ENCODE measurements around the gene LYPD6B.

Gene LYPD6B

GRCh38 chr2:149063177-149063576 is 24.7 kb downstream of the LYPD6B start:
- H3K79me2 ChIP-seq (ENCODE audit: insufficient read depth, low read length) = no peaks in the 10 kb centered on the region
- H3K27me3 ChIP-seq (ENCODE audit: insufficient read depth, low read length, poor library complexity, severe bottlenecking) = no peaks in the 10 kb centered on the region
- H4K20me1 ChIP-seq (ENCODE audit: insufficient read depth, low read length, poor library complexity, severe bottlenecking) = no peaks in the 10 kb centered on the region
- no peak overlapping the region for H3K4me3 ChIP-seq (ENCODE audit: low read length, poor library complexity, severe bottlenecking)
- no peaks in the 10 kb centered on the region for H3F3A ChIP-seq (ENCODE audit: low read depth)
- no peaks in the 10 kb centered on the region for H3K9me3 ChIP-seq (ENCODE audit: insufficient read depth, low read depth, low read length)
- H3K36me3 ChIP-seq (ENCODE audit: insufficient read depth, low read length) = no peaks in the 10 kb centered on the region
- H3K4me1 ChIP-seq (ENCODE audit: insufficient read depth, low read length, poor library complexity, severe bottlenecking) = no peaks in the 10 kb centered on the region
- no peak overlapping the region for H2AFZ ChIP-seq (ENCODE audit: low read length)
- H3K9me2 ChIP-seq (replicated peaks; ENCODE audit: low read depth, low read length) = no peaks in the 10 kb centered on the region
- TF ChIP-seq EZH2phosphoT487 (IDR thresholded peaks at IDR 0.05; ENCODE audit: borderline replicate concordance) (no peak), CTCF (conservative IDR thresholded peaks at IDR 0.05; ENCODE audit: low read length) (no peak)
- H3K9ac ChIP-seq (ENCODE audit: low read depth, low read length, poor library complexity, severe bottlenecking) = no peak overlapping the region
- no peak overlapping the region for H3K4me2 ChIP-seq (ENCODE audit: low read depth, low read length, poor library complexity, severe bottlenecking)

DNA sequence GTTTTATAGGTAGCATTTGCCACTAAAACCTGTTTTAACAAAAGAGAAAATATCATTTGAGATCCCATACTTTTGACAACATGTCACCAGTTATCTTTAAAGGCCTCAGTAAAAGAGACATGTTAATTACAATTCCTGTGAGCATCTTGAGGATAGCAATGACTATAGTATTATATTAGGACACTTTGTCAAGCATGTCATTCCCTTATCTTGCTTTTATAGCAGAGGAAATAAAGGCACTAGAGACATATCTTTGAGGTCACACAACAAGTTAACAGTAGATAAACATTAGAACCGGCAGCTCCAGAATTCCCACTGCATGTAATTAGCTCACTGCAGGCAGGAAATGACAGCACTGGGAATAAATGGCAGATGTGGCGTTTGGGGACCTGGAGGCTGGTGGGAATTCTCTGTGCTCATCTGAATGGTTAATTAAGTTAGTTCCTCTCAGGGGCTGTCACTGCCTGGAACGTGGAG is 25.9 kb downstream of the LYPD6B start:
- H3K4me3 ChIP-seq (ENCODE audit: low read length, poor library complexity, severe bottlenecking) = no peak overlapping the region
- no peaks in the 10 kb centered on the region for H3K27me3 ChIP-seq (ENCODE audit: insufficient read depth, low read length, poor library complexity, severe bottlenecking)
- H3K9me3 ChIP-seq (ENCODE audit: insufficient read depth, low read depth, low read length) = no peaks in the 10 kb centered on the region
- H2AFZ ChIP-seq (ENCODE audit: low read length) = no peak overlapping the region
- no peak overlapping the region for H3K4me2 ChIP-seq (ENCODE audit: low read depth, low read length, poor library complexity, severe bottlenecking)
- H4K20me1 ChIP-seq (ENCODE audit: insufficient read depth, low read length, poor library complexity, severe bottlenecking) = no peaks in the 10 kb centered on the region
- no peaks in the 10 kb centered on the region for H3K9me2 ChIP-seq (replicated peaks; ENCODE audit: low read depth, low read length)
- peaks cover 8% of the 10 kb centered on the region for H3K4me1 ChIP-seq (ENCODE audit: insufficient read depth, low read length, poor library complexity, severe bottlenecking)
- H3K36me3 ChIP-seq (ENCODE audit: insufficient read depth, low read length) = no peaks in the 10 kb centered on the region
- H3K9ac ChIP-seq (ENCODE audit: low read depth, low read length, poor library complexity, severe bottlenecking) = no peak overlapping the region
- H3K79me2 ChIP-seq (ENCODE audit: insufficient read depth, low read length) = no peaks in the 10 kb centered on the region
- TF ChIP-seq CTCF (conservative IDR thresholded peaks at IDR 0.05; ENCODE audit: low read length) (no peak), EZH2phosphoT487 (IDR thresholded peaks at IDR 0.05; ENCODE audit: borderline replicate concordance) (no peak)
- H3F3A ChIP-seq (ENCODE audit: low read depth) = no peaks in the 10 kb centered on the region

GRCh38 chr2:149064856-149065630 is 26.5 kb downstream of the LYPD6B start:
- H3K9ac ChIP-seq (ENCODE audit: low read depth, low read length, poor library complexity, severe bottlenecking) = no peak overlapping the region
- H3K4me3 ChIP-seq (ENCODE audit: low read length, poor library complexity, severe bottlenecking) = no peak overlapping the region
- H3F3A ChIP-seq (ENCODE audit: low read depth) = no peaks in the 10 kb centered on the region
- no peaks in the 10 kb centered on the region for H3K36me3 ChIP-seq (ENCODE audit: insufficient read depth, low read length)
- peaks cover 14% of the 10 kb centered on the region for H3K4me1 ChIP-seq (ENCODE audit: insufficient read depth, low read length, poor library complexity, severe bottlenecking)
- H3K9me3 ChIP-seq (ENCODE audit: insufficient read depth, low read depth, low read length) = no peaks in the 10 kb centered on the region
- no peaks in the 10 kb centered on the region for H4K20me1 ChIP-seq (ENCODE audit: insufficient read depth, low read length, poor library complexity, severe bottlenecking)
- H3K9me2 ChIP-seq (replicated peaks; ENCODE audit: low read depth, low read length) = no peaks in the 10 kb centered on the region
- TF ChIP-seq CTCF (conservative IDR thresholded peaks at IDR 0.05; ENCODE audit: low read length) (no peak), EZH2phosphoT487 (IDR thresholded peaks at IDR 0.05; ENCODE audit: borderline replicate concordance) (no peak)
- H3K79me2 ChIP-seq (ENCODE audit: insufficient read depth, low read length) = no peaks in the 10 kb centered on the region
- no peak overlapping the region for H2AFZ ChIP-seq (ENCODE audit: low read length)
- H3K27me3 ChIP-seq (ENCODE audit: insufficient read depth, low read length, poor library complexity, severe bottlenecking) = no peaks in the 10 kb centered on the region
- H3K4me2 ChIP-seq (ENCODE audit: low read depth, low read length, poor library complexity, severe bottlenecking) = no peak overlapping the region

All from Loucy (cell line).